ENCODE data around the gene ZNF423.

The ZNF423 gene

DNA sequence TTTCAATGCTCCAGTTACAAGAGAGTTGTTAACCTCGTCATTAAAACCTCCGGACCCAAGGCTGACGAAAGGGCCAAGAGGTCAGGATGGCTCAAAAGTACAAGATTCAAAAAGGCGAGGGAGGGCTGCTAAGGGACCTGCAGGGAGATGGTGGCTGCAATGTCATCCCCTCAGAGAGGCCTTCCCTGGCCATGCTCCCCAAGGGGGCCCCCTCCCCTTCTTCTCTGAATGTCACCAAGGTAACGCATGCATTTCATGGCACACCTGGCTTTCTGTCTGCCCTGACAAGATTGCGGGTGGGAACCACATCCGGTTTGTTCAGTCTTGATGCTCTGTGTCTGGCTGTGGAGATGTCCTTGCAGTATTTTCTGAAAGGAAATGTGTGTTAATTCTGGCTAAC is 392.4 kb downstream of the ZNF423 start:
- peak; percentile 11 for DNase-seq

GRCh38 chr16:49462989-49463371 is 392.9 kb downstream of the ZNF423 start:
- no peak for DNase-seq

GRCh38 chr16:49462362-49462988 is 393.4 kb downstream of the ZNF423 start:
- no peak for DNase-seq

- DNase-seq = no peak
Measured at GRCh38 chr16:49461517-49461951, 394.4 kb downstream of the ZNF423 start.

- no peak for DNase-seq
Measured at GRCh38 chr16:49460786-49461470, 395.0 kb downstream of the ZNF423 start.

GRCh38 chr16:49459953-49460735 is 395.8 kb downstream of the ZNF423 start:
- DNase-seq = no peak

GRCh38 chr16:49458656-49459445 is 397.1 kb downstream of the ZNF423 start:
- DNase-seq = no peak

DNA sequence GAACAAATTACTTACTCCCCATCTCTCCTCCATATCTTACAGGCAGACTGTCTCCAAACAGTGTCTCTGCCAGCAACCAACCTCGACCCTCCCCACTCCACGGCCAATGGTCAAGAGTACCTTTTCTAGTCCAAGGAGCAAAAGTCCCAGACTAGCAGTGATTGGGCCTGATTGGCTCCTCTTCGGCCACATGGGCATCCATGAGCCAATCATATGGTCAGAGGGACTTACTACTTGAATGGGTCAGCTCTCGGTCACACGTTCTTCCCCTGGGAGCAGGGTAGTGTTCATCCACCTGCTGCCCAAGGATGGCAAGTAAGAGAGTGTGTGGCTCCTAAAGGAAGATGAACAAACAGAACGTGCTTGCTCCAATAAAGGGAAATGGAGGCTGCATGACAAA is 397.7 kb downstream of the ZNF423 start:
- no peak for DNase-seq

- DNase-seq = no peak
Measured at GRCh38 chr16:49457196-49457595, 398.7 kb downstream of the ZNF423 start.

GRCh38 chr16:49456763-49457162 is 399.1 kb downstream of the ZNF423 start:
- no peak for DNase-seq

DNA sequence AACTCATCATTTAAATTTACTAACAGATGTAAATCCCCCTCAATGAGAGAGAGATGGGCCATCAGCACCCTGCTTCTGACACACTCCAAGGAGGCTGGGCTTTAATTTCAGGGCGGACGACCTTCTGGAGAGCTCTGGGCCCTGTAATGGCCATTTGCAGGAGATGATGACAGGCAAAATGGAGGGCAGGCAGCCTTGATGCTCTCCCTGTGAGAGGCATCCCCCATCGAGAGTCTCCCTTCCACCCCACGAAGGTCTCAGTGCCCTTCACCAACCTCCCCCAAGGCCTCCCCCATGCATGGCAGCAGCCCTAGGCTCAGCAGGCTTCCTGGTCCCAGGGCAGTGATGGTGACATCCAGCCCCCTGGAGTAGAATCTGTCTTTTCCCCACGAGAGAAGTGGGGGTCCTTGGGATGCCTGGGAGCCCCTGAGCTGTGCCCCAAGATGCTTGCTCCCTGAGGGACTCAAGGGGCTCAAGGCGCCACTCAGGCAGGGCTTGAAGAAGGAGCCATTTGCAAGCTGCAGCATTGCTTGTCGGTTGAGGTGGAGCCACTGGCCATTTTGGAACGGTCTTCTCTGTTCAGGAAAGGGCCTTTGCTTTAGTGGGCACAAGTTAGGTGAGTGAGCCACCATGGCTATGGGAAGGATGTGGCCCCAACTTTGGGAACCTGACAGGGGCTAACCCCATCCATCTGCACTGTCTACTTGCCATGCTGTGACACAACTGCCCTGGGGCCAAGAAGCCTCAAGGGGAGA is 399.7 kb downstream of the ZNF423 start:
- DNase-seq = no peak

GRCh38 chr16:49455181-49455990 is 400.5 kb downstream of the ZNF423 start:
- no peak for DNase-seq

DNA sequence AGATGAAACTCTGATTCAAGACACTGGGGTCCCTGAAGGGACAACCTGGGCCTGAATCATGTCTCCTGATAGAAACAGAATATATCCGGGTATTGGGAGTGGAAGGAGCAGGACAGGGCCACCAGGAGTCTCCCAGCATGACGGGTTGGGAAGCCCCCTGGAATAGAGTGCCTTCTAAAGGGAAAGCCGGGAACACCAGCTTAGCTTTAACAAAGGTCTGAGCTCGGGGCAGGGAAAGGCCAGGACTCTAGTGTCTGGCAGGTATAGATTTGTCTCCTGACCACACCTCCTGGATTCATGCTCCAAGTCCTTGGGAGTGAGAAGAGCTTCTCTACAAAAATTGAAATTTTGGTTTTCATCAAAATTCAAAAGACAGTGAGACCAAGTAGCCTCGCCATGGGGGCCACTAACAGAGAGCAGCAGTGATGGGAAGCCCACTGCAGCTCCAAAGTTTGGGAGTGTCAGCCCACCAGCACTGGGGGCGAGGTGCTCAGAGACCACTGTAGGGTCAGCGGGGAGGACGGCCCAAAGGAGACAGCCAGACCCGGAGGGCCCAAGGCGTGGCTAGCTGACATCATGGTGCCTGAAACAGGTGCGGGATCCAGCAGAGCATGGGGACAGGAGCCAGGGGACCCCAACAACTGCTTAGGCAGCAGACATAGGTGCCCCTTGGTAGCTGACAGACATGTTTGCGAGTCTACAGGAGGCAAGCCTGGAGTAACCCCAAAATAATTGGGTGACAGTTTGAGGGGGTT is 401.3 kb downstream of the ZNF423 start:
- DNase-seq = no peak

DNA sequence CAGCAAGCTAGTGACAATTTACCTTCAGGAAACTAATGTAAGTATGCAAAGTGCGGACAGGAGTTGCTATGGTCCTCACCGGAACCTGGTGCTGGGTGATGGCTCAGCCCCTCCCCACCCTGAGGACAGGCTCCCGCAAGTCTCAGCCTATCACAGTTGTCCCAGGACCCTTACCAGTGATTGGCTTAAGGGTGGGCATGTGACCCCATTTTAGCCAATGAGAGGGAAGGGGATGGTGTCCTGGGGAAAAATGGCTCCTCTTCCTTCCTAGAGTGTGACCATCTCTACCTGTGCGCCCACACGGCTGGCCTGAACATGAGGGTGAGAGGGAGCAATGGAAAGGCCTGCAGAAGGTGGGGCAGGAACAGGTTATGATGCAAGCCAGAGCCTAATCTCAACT is 401.9 kb downstream of the ZNF423 start:
- no peak for DNase-seq

GRCh38 chr16:49453021-49453420 is 402.9 kb downstream of the ZNF423 start:
- no peak for DNase-seq

GRCh38 chr16:49452578-49452977 is 403.3 kb downstream of the ZNF423 start:
- no peak for DNase-seq

GRCh38 chr16:49452108-49452507 is 403.8 kb downstream of the ZNF423 start:
- DNase-seq = no peak

DNA sequence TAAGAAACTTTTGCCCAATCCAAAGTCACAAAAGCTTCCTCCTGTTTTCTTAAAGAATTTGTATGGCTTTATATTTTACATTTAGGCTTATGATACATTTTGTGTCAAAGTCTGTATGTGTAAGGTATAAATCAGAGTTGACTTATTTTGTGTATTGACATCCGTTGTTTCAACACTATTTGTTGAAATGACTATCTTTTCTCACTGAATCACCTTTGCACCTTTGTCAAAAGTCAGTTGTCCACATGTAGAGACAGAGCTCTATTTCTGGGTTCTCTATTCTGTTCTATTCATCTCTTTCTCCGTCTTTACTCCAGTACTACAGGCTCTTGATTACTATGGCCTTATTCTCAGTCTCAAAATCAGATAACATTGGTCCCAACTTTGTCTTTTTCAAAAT is 409.1 kb downstream of the ZNF423 start:
- no peak for DNase-seq

DNA sequence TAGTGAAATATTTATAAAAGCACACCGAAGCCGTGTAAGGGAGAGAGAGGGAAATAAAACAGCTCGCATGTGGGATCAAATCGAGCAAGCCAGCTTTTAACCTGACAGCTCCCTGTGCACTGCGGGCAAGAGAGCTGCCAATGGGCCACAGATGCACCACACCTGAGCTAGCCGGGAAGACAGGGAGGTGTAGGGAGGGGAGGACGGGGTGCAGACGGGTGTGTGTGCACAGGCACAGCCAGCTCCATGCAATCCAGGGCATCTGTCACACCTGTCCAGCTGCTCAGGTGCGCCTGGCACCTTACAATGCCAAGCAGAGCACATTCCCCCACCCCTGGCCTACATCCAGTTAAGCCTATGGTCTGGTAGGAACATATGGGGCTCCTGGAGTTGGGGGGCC is 412.3 kb downstream of the ZNF423 start:
- DNase-seq = no peak

- no peak for DNase-seq
Measured at GRCh38 chr16:49442805-49443204, 413.1 kb downstream of the ZNF423 start.

GRCh38 chr16:49441366-49441780 is 414.5 kb downstream of the ZNF423 start:
- DNase-seq = peak; percentile 36

Measured in activated T-cell treated with anti-CD3 and anti-CD28 coated beads for 4 hours (primary cell).